Measurements from ENCODE around the gene SMIM5. TPM values are rescaled to one million over a fixed set of nuclear protein-coding genes. Genes with fewer than 3 reads are reported as not detected.

SMIM5 gene
- total RNA-seq, 4 donors from 2014 or later = 0.22 TPM; not detected in 3

DNA sequence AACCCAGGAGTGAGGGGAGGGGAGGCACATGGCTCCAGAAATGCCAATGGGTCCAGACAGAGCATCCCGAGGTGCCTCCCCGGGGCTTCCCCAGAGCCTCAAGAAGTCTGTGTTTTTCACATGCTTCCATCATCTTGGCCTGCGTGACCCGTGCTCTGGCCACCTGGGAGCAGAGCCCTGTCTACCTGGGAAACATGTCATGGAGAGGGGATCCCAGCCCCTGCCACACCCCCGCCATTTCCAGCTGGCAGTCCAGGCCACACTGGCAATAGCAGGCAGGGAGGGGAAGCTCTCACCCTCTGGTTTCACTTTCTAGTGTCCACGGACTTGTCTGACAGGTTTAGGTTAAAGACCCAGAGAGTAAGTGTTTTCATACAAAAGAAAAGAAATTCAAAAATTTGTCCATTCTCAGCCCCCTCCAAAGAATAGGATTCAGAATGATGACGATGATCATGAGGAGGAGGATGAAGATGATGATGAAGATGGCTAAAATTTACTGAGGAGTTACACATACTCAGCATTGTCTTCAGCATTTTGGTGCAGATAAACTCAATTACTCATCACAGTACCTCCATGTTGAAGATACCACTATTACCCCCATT lies 9.0 kb downstream of the SMIM5 start:
- Histone ChIP-seq H3K9me3 (no peaks in the 10 kb centered on the region), H3K27ac (no peak overlapping the region), H3K27me3 (no peaks in the 10 kb centered on the region), H3K4me3 (no peak overlapping the region), H3K4me1 (no peaks in the 10 kb centered on the region), H3K36me3 (peaks cover 0 to 4% of the 10 kb centered on the region in 2 donors)
- intact Hi-C loops (cut with DNase I; ENCODE audit: low total_unique reads) (no loop called here), in situ Hi-C loops (cut with MboI; ENCODE audit: low sequenced_read_pairs in 4 of 4) (no loop called here)
- ATAC-seq = no peak
- TF ChIP-seq POLR2A (IDR thresholded peaks at IDR 0.05) (no peak), CTCF (IDR thresholded peaks at IDR 0.05 in 4 of 5, conservative IDR thresholded peaks at IDR 0.05 in 1 of 5) (no peak)
- no peak for DNase-seq

GRCh38 chr17:75642784-75643642 lies 9.8 kb downstream of the SMIM5 start:
- H3K4me1 ChIP-seq = no peaks in the 10 kb centered on the region
- intact Hi-C loops (cut with DNase I; ENCODE audit: low total_unique reads) (no loop called here), in situ Hi-C loops (cut with MboI; ENCODE audit: low sequenced_read_pairs in 4 of 4) (no loop called here)
- DNase-seq (no peak), ATAC-seq (no peak)
- no peak overlapping the region for H3K27ac ChIP-seq
- no peaks in the 10 kb centered on the region for H3K27me3 ChIP-seq
- TF ChIP-seq POLR2A (IDR thresholded peaks at IDR 0.05) (no peak), CTCF (IDR thresholded peaks at IDR 0.05 in 4 of 5, conservative IDR thresholded peaks at IDR 0.05 in 1 of 5) (no peak)
- no peak overlapping the region for H3K4me3 ChIP-seq
- no peaks in the 10 kb centered on the region for H3K9me3 ChIP-seq
- H3K36me3 ChIP-seq = peaks cover 0 to 4% of the 10 kb centered on the region in 2 donors

DNA sequence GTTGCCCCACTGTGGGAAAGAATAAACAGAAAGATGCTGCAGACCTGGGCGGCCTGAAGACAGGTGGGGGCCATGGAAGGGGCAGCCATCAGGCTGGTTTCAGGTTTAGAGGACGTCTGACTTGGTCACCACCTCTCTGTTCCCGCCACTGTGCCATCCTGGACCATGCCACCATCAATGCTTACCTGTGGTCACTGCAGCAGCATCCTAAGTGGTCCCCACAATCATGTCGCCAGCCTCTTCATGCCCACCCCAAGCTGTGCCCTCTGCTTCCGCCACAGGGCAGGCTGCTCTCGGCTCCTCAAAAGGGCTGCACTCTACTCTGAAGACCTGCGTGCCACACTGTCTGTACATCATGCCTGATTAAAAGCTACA lies 10.4 kb downstream of the SMIM5 start:
- in situ Hi-C loops (cut with MboI; ENCODE audit: low sequenced_read_pairs in 4 of 4) = no loop called here
- H3K36me3 ChIP-seq = peaks cover 0 to 4% of the 10 kb centered on the region in 2 donors
- DNase-seq (no peak), ATAC-seq (no peak)
- intact Hi-C loops (cut with DNase I; ENCODE audit: low total_unique reads) = no loop called here
- H3K27me3 ChIP-seq = no peaks in the 10 kb centered on the region
- TF ChIP-seq POLR2A (IDR thresholded peaks at IDR 0.05) (no peak), CTCF (IDR thresholded peaks at IDR 0.05 in 4 of 5, conservative IDR thresholded peaks at IDR 0.05 in 1 of 5) (no peak)
- no peak overlapping the region for H3K27ac ChIP-seq
- H3K4me1 ChIP-seq = no peaks in the 10 kb centered on the region
- H3K4me3 ChIP-seq = no peak overlapping the region
- H3K9me3 ChIP-seq = no peaks in the 10 kb centered on the region

DNA sequence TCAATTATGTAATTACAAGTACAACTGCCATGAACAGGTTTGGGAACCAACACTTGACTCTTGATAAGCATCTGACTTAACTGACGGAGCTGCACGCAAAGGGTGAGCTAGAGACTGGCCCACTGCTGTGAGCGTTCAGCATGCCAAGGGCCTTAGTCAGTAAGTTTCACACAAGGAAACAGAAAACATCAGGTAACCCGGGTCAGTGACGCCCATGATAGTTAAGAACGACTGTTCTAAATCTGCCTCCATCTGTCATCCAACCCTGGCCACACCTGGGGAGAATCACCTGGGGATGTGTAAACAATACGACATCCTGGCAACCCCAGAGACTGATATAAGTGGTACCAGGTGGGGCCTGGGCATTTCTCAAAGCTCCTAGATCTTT lies 12.3 kb downstream of the SMIM5 start:
- H3K9me3 ChIP-seq = no peaks in the 10 kb centered on the region
- in situ Hi-C loops (cut with MboI; ENCODE audit: low sequenced_read_pairs in 4 of 4) = no loop called here
- no peaks in the 10 kb centered on the region for H3K4me1 ChIP-seq
- TF ChIP-seq POLR2A (IDR thresholded peaks at IDR 0.05) (no peak), CTCF (IDR thresholded peaks at IDR 0.05 in 4 of 5, conservative IDR thresholded peaks at IDR 0.05 in 1 of 5) (no peak)
- H3K36me3 ChIP-seq = peaks cover 0 to 21% of the 10 kb centered on the region in 2 donors
- no peak overlapping the region for H3K27ac ChIP-seq
- intact Hi-C loops (cut with DNase I; ENCODE audit: low total_unique reads) = no loop called here
- H3K27me3 ChIP-seq = no peaks in the 10 kb centered on the region
- ATAC-seq (no peak), DNase-seq (no peak)
- H3K4me3 ChIP-seq = no peak overlapping the region

Data from gastrocnemius medialis (tissue), 4 donors.